GM12878 (cell line): ENCODE measurements around the gene TNS4. TPM values are rescaled to one million over a fixed set of nuclear protein-coding genes. Genes with fewer than 3 reads are reported as not detected.

Source experiments
- ATAC-seq: fragments of 200-7000 bp; cut with Tn5 transposase; 3 replicates; pipeline ENCODE4 v1.9.1; 2020; ENCODE audit warnings: mild to moderate bottlenecking, moderate library complexity
- BruUV-seq: library from RNA; stranded (reverse); fragments of 400-500 nt; replicated peaks from 2 replicates; lab custom pipeline; 2021; lab: Mats Ljungman, UMichigan
- CTCF ChIA-PET: fragments of 300-600 bp; sonication (Branson Sonifier 250); formaldehyde crosslinking; extraction: SDS; loops from one replicate; lab custom pipeline; 2021; ENCODE audit warnings: inconsistent platforms; lab: Yijun Ruan, JAX
- POLR2A ChIA-PET: fragments of 350-600 bp; formaldehyde crosslinking; extraction: SDS; loops from one replicate; lab custom pipeline; 2021; ENCODE audit warnings: inconsistent platforms; lab: Charles Lee
- RAD21 ChIA-PET: fragments of 300-600 bp; sonication (Branson Sonifier 250); formaldehyde crosslinking; loops from one replicate; lab custom pipeline; 2023; ENCODE audit warnings: antibody characterized with exemption; ENCODE audit not compliant: unreplicated experiment; lab: Charles Lee
- SMC1A ChIA-PET: fragments of 300-600 bp; sonication (Branson Sonifier 250); formaldehyde crosslinking; loops from one replicate; lab custom pipeline; 2023; ENCODE audit not compliant: unreplicated experiment, uncharacterized antibody; lab: Charles Lee
- DNase-seq: peaks from one replicate; pipeline ENCODE4 v3.0.0-alpha.2; 2011; ENCODE audit warnings: low read depth, low spot score
- FAIRE-seq: peaks from 3 replicates; lab custom pipeline; 2011; peaks lifted over from hg19 to GRCh38; lab: Jason Lieb, UNC
- H2AFZ ChIP-seq: 2 replicates; pipeline ENCODE4 v1.6.0; 2011; ENCODE audit warnings: low read depth, low read length, control low read depth; ENCODE audit not compliant: control insufficient read depth
- H3K27ac ChIP-seq: 2 replicates; pipeline ENCODE4 v1.5.1; 2011; ENCODE audit warnings: control low read depth; ENCODE audit not compliant: control insufficient read depth, insufficient read depth
- H3K27me3 ChIP-seq, 2 experiments: replicated peaks in 1 of 2; 2 replicates each; pipeline versions ENCODE4 v1.6.0 to v1.6.1; 2011; ENCODE audit warnings: low read length in 1 of 2; ENCODE audit not compliant: control insufficient read depth in 2 of 2, insufficient read depth in 2 of 2
- H3K36me3 ChIP-seq, 2 experiments: 2 replicates each; pipeline ENCODE4 v1.5.1; 2011; ENCODE audit warnings: low read length in 1 of 2; ENCODE audit not compliant: control insufficient read depth in 2 of 2, insufficient read depth in 2 of 2
- H3K4me1 ChIP-seq: 2 replicates; pipeline ENCODE4 v1.6.1; 2011; ENCODE audit warnings: mild to moderate bottlenecking, low read length, moderate library complexity, mixed read lengths; ENCODE audit not compliant: control insufficient read depth, insufficient read depth
- H3K4me2 ChIP-seq: 2 replicates; pipeline ENCODE4 v1.6.0; 2011; ENCODE audit warnings: control low read depth; ENCODE audit not compliant: control insufficient read depth, insufficient read depth
- H3K4me3 ChIP-seq: fragments of 200-600 bp; sonication (generic); 2 replicates; pipeline ENCODE4 v1.5.1; 2016
- H3K79me2 ChIP-seq: 2 replicates; pipeline ENCODE4 v1.6.0; 2011; ENCODE audit warnings: low read length; ENCODE audit not compliant: control insufficient read depth, insufficient read depth
- H3K9ac ChIP-seq: 2 replicates; pipeline ENCODE4 v1.8.0; 2011; ENCODE audit warnings: low read length, control low read depth, mixed read lengths; ENCODE audit not compliant: control insufficient read depth, insufficient read depth
- H3K9me3 ChIP-seq: replicated peaks from 3 replicates; pipeline ENCODE4 v1.5.1; 2011; ENCODE audit warnings: mild to moderate bottlenecking, low read length; ENCODE audit not compliant: control insufficient read depth, insufficient read depth
- H4K20me1 ChIP-seq: 2 replicates; pipeline ENCODE4 v1.6.0; 2011; ENCODE audit not compliant: control insufficient read depth, insufficient read depth
- ATF7 ChIP-seq: fragments of 450-650 bp; IDR thresholded peaks from 2 replicates; pipeline ENCODE4 v1.6.1; 2016; ENCODE audit warnings: low read depth, mild to moderate bottlenecking
- CREB1 ChIP-seq: IDR thresholded peaks from 2 replicates; pipeline ENCODE4 v1.6.1; 2012; ENCODE audit warnings: low read depth, mild to moderate bottlenecking, inconsistent platforms
- ETV6 ChIP-seq, 2 experiments: fragments of 450-650 bp in 1 of 2; IDR thresholded peaks in 1 of 2; conservative IDR thresholded peaks in 1 of 2; 2 replicates each; pipeline ENCODE4 v1.6.1; 2014; ENCODE audit warnings: antibody characterized with exemption in 1 of 2, borderline replicate concordance in 1 of 2, low read depth in 1 of 2, mild to moderate bottlenecking in 1 of 2, moderate library complexity in 1 of 2
- HDGF ChIP-seq: fragments of 450-650 bp; IDR thresholded peaks from 2 replicates; pipeline ENCODE4 v1.6.1; 2016; ENCODE audit warnings: antibody characterized with exemption
- MYC ChIP-seq: IDR thresholded peaks from 2 replicates; pipeline ENCODE4 v1.6.1; 2011; ENCODE audit warnings: mild to moderate bottlenecking, low read length, moderate library complexity, inconsistent platforms; ENCODE audit not compliant: insufficient read depth, insufficient replicate concordance, insufficient read length, severe bottlenecking
- SIN3A ChIP-seq: IDR thresholded peaks from 2 replicates; pipeline ENCODE4 v1.6.1; 2012; ENCODE audit warnings: low read depth, low read length, improper control_type of control experiment
- SIX5 ChIP-seq: IDR thresholded peaks from 2 replicates; pipeline ENCODE4 v1.6.1; 2011; ENCODE audit warnings: mild to moderate bottlenecking, low read depth, low read length, moderate library complexity; ENCODE audit not compliant: severe bottlenecking
- SMAD1 ChIP-seq: fragments of 450-650 bp; IDR thresholded peaks from 2 replicates; pipeline ENCODE4 v1.6.1; 2018; ENCODE audit warnings: mild to moderate bottlenecking, low read depth; ENCODE audit not compliant: partially characterized antibody
- SMAD5 ChIP-seq: IDR thresholded peaks from 2 replicates; pipeline ENCODE4 v1.6.1; 2016; ENCODE audit warnings: antibody characterized with exemption, low read depth
- SREBF1 ChIP-seq: IDR thresholded peaks from 2 replicates; pipeline ENCODE4 v1.6.1; 2012; ENCODE audit warnings: mild to moderate bottlenecking, low read length
- WRNIP1 ChIP-seq: IDR thresholded peaks from 2 replicates; pipeline ENCODE4 v1.6.1; 2011; ENCODE audit warnings: low read depth, low read length, improper control_type of control experiment, borderline replicate concordance
- ZSCAN29 ChIP-seq: fragments of 450-650 bp; IDR thresholded peaks from 2 replicates; pipeline ENCODE4 v1.6.1; 2017; ENCODE audit warnings: mild to moderate bottlenecking, moderate library complexity
- WGBS: methylation state at CpG from one replicate; pipeline ENCODE4 v1.1.6; 2016; ENCODE audit warnings: low lambda C conversion rate; ENCODE audit not compliant: insufficient replicate concordance, insufficient coverage; ENCODE audit errors: missing lambda C conversion rate; 5-methylcytosine and 5-hydroxymethylcytosine counted together
- in situ Hi-C: fragments of 300-500 bp; cut with MboI; formaldehyde crosslinking; loops from 9 replicates; pipeline ENCODE4 v1.14.3; 2018; ENCODE audit warnings: mixed read lengths
- intact Hi-C: fragments of 100-400 bp; cut with micrococcal nuclease; formaldehyde crosslinking; loops from one replicate; pipeline ENCODE4 v1.14.2; 2022; ENCODE audit not compliant: unreplicated experiment
- polyA plus RNA-seq, 11 experiments: library from polyadenylated mRNA; depleted of rRNA in 4 of 11; unstranded in 6 of 11; stranded (reverse) in 5 of 11; fragments of >200 nt; fragmentation: Nextera tagmentation in 4 of 11; fragmentation: Illumina TruSeq in 1 of 11; extraction: Ambion mirVana in 4 of 11; extraction: Trizol in 1 of 11; gene quantifications; 1 replicate in 1 of 11; 2 replicates in 10 of 11; pipeline versions ENCODE4 v1.2.1 to v1.2.3, GENCODE V29; 2011 to 2016; ENCODE audit warnings: inconsistent platforms in 2 of 11, missing spikeins in 2 of 11, low read depth in 1 of 11
- total RNA-seq, 4 experiments: library from RNA; depleted of rRNA in 3 of 4; stranded (reverse); fragments of >200 nt in 3 of 4; fragmentation: Illumina TruSeq in 1 of 4; extraction: Trizol in 1 of 4; gene quantifications; 2 replicates each; pipeline versions ENCODE4 v1.2.1 to v1.2.3, GENCODE V29; 2013 to 2021
- TF ChIP-seq, protein P1 (sequence below): fragments of 450-650 bp; IDR thresholded peaks from 2 replicates; pipeline ENCODE4 v1.6.1; 2016; ENCODE audit warnings: mild to moderate bottlenecking
- TF ChIP-seq, protein P2 (sequence below): fragments of 450-650 bp; IDR thresholded peaks from 2 replicates; pipeline ENCODE4 v1.6.1; 2017; ENCODE audit warnings: borderline replicate concordance
- TF ChIP-seq, protein P3 (sequence below): fragments of 150-350 bp; IDR thresholded peaks from 2 replicates; pipeline ENCODE4 v1.6.1; 2014; ENCODE audit warnings: mild to moderate bottlenecking, low read depth, low read length

Gene TNS4
- total and polyA plus RNA-seq, 10 of the 15 experiments (the other 5 are each of a cell fraction or from before 2014, with no cell fraction given) = 0.10 to 0.90 (median 0.68) TPM; not detected in 2

DNA sequence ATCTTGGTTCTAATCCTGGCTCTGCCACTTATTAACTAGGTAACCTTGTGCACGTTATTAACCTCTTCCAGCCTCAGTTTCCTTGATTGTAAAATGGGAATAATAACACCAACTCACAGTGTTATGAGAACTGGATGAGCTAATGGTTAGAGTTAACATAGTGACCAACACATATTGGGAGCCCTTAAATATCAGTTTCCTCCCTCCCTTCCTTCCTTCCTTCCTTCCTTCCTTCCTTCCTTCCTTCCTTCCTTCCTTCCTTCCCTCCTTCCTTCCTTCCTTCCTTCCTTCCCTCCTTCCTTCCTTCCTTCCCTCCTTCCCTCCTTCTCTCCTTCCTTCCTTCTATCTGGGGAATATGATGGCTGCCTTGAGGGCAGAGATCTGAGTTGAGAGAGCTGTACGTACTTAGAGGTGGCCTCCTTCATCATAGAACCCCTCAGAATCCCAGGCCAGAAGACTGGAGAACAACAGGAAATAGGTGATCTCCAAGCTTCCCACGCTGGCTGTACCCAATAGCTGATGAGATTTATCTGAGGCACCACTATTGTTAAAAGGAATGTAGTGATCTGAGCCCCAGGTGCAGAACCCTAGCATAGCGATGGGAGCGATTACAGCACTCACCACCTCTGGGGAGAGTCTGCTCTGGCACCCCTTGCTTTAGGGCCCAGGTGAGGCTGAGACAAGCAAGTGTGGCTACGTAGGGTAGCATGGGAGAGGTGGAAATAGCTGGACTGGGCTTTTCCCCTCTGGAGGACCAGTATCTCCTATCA, 37.7 kb upstream of the TNS4 start:
- ATAC-seq = no peak
- DNase-seq = no peak
- Histone ChIP-seq H3K79me2 (no peaks in the 10 kb centered on the region), H4K20me1 (no peaks in the 10 kb centered on the region), H3K36me3 (no peaks in the 10 kb centered on the region), H3K27me3 (no peaks in the 10 kb centered on the region; a peak in 1 of 4 replicates), H3K9me3 (no peaks in the 10 kb centered on the region), H3K4me3 (no peak overlapping the region), H3K4me2 (no peak overlapping the region), H3K4me1 (peaks cover 64% of the 10 kb centered on the region), H3K27ac (no peak overlapping the region), H2AFZ (no peak overlapping the region), H3K9ac (no peak overlapping the region)
- in situ Hi-C loops = loop anchor here (5.0 to 25.0 kb wide), 2 partner anchors 102 to 232 kb away; partner anchors contain the start of genes IGFBP4 and RARA
- POLR2A ChIA-PET = interaction anchor here (1.0 to 4.8 kb wide), 11 partner anchors 11 to 122 kb away, joined by 3 to 50 read pairs (median 4); partner anchors contain the start of genes CCR7 and TOP2A
- SMC1A ChIA-PET = interaction anchor here (0.9 to 15.5 kb wide), 9 partner anchors 8 to 237 kb away, joined by 3 to 430 read pairs (median 4); partner anchors contain the start of genes CCR7 and TOP2A
- TF ChIP-seq, protein P1, sequence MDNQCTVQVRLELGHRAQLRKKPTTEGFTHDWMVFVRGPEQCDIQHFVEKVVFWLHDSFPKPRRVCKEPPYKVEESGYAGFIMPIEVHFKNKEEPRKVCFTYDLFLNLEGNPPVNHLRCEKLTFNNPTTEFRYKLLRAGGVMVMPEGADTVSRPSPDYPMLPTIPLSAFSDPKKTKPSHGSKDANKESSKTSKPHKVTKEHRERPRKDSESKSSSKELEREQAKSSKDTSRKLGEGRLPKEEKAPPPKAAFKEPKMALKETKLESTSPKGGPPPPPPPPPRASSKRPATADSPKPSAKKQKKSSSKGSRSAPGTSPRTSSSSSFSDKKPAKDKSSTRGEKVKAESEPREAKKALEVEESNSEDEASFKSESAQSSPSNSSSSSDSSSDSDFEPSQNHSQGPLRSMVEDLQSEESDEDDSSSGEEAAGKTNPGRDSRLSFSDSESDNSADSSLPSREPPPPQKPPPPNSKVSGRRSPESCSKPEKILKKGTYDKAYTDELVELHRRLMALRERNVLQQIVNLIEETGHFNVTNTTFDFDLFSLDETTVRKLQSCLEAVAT = 0 out of 2 replicates have a peak, but pooled peaks have one; percentile 36
- TF ChIP-seq ETV6 (conservative IDR thresholded peaks at IDR 0.05 in 1 of 2, IDR thresholded peaks at IDR 0.05 in 1 of 2; ENCODE audit: borderline replicate concordance in 1 of 2, low read depth in 1 of 2) = peak in 1 of 2 experiments; percentile 94; a peak in 2 of 4 replicates
- TF ChIP-seq ATF7 = 0 out of 2 replicates have a peak, but pooled peaks have one; percentile 12
- no peak for TF ChIP-seq HDGF
- no peak for TF ChIP-seq SIN3A
- TF ChIP-seq CREB1 = no peak
- TF ChIP-seq, protein P2, sequence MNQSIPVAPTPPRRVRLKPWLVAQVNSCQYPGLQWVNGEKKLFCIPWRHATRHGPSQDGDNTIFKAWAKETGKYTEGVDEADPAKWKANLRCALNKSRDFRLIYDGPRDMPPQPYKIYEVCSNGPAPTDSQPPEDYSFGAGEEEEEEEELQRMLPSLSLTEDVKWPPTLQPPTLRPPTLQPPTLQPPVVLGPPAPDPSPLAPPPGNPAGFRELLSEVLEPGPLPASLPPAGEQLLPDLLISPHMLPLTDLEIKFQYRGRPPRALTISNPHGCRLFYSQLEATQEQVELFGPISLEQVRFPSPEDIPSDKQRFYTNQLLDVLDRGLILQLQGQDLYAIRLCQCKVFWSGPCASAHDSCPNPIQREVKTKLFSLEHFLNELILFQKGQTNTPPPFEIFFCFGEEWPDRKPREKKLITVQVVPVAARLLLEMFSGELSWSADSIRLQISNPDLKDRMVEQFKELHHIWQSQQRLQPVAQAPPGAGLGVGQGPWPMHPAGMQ = no peak
- no peak for TF ChIP-seq WRNIP1
- no peak for TF ChIP-seq SIX5
- TF ChIP-seq, protein P3, sequence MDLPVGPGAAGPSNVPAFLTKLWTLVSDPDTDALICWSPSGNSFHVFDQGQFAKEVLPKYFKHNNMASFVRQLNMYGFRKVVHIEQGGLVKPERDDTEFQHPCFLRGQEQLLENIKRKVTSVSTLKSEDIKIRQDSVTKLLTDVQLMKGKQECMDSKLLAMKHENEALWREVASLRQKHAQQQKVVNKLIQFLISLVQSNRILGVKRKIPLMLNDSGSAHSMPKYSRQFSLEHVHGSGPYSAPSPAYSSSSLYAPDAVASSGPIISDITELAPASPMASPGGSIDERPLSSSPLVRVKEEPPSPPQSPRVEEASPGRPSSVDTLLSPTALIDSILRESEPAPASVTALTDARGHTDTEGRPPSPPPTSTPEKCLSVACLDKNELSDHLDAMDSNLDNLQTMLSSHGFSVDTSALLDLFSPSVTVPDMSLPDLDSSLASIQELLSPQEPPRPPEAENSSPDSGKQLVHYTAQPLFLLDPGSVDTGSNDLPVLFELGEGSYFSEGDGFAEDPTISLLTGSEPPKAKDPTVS = no peak
- no peak for TF ChIP-seq SREBF1
- no peak for TF ChIP-seq SMAD5
- TF ChIP-seq MYC = no peak
- no peak for TF ChIP-seq ZSCAN29
- TF ChIP-seq SMAD1 = no peak
- intact Hi-C loops = no loop called here
- no TSS peak for BruUV-seq
- RAD21 ChIA-PET = interaction anchor here (1.1 to 16.5 kb wide), 7 partner anchors 8 to 280 kb away, joined by 3 to 514 read pairs (median 6); partner anchors contain the start of genes CCR7 and TOP2A
- CTCF ChIA-PET = interaction anchor here (0.8 to 19.2 kb wide), 10 partner anchors 4 to 1126 kb away, joined by 3 to 318 read pairs (median 74); partner anchors contain the start of genes CCR7 and IGFBP4
- no peak for FAIRE-seq
- WGBS = 65% methylated on average over 6 of the region's 6 CpGs
